ENCODE data around the gene F5.
A peak's percentile ranks its signal among the peaks of the same experiment; 100 is the strongest.

F5 gene

DNA sequence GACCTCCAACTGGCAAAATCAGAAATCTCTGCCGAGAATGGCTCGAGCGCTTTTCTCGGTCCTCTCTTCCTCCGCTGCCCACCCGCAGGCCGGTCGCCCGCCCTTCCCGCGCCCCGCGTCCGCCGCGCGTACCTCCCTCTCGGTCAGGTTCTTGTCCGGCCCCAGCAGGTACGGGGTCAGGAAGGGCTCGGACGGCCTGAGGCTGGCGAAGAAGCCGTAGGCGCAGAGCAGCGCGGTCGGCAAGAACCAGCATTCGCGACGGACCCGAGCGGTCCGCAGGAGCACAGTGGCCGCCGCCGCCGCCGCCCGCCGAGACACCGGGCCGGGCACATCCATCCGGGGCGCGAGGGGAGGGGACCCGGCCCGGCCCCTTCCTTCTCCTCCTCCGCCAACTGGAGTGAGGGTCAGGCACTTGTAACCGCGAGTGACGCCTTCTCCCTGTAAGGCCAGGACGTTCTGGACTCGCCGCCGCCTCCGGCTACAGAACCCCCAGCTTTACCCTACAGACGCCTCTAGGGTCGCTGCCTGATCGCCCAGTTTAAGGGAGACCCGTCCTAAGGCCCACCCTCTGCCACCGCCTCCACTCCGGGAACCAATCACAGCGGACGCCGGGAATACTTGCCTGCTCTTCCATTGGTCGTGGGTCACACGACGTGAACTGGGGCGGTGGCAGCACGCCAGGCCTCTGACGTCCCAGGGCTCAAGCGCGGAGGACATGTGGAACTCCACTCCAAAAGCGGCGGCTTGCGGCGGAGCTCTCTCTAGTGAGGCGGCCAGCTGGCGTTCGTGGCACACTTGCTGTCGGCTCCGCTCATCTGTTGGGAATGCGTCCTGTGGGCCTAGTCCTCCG, 100.6 kb downstream of the F5 start, which contains the start of gene SLC19A2:
Gene SLC19A2 (minus strand): TSS at position 514 of the 850 bp plus-strand sequence. CDS start 178 bp downstream, at position 336.
- Histone ChIP-seq H3K9me3 (ENCODE audit: control insufficient read depth in 1 of 2, low read length in 2 of 2) (no peaks in the 10 kb centered on the region), H3K27ac (ENCODE audit: low read length) (peak within 1 kb of the TSS; percentile 98), H3K27me3 (ENCODE audit: low read depth, low read length) (no peaks in the 10 kb centered on the region), H3K4me1 (ENCODE audit: control insufficient read depth in 1 of 2, insufficient read depth in 2 of 2, low read length in 2 of 2) (peaks cover 6 to 11% of the 10 kb centered on the region in 2 donors), H3K4me3 (ENCODE audit: low read depth in 1 of 2, low read length in 2 of 2) (peak within 1 kb of the TSS; percentile 83 to 86), H3K36me3 (ENCODE audit: control insufficient read depth in 1 of 2, insufficient read depth in 2 of 2, low read length in 2 of 2) (peaks cover 0 to 12% of the 10 kb centered on the region in 2 donors)

DNA sequence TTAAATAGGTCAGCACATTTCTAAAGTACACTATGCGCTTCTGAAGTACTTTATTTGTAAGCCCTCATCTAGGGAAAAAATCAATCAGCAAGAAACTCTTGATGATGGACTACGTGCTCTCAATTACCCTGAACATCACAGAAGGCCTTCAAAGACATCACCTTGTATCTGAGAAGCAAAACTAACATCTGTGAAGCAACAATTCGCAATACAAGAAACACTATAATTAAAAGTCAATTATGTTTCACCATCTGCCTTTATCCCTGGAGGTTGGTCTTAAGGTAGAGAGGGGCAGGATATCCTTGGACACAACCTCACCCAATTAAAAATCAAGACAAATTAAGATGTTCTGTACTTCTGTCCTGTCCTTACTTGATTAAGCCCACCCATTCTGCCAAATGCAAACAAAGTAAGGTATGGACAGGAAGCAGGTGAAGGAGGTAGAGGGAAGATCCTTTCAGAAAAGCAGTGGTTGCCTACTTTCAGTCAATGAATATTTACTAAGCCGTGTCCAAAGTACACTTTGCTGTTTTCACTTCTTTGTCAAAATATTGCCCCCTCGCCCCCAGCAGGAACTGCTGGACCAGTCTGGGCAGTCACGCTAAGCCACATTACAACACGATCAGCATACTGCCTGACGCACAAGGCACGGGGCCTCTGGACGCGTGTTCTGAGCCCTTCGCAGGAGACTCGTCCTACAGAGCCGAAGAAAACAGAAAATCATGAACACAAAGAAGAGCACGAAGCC, 101.4 kb downstream of the F5 start:
- H3K4me1 ChIP-seq (ENCODE audit: control insufficient read depth in 1 of 2, insufficient read depth in 2 of 2, low read length in 2 of 2) = peaks cover 6 to 11% of the 10 kb centered on the region in 2 donors
- no peaks in the 10 kb centered on the region for H3K27me3 ChIP-seq (ENCODE audit: low read depth, low read length)
- peak overlapping the region; percentile 83 to 86 for H3K4me3 ChIP-seq (ENCODE audit: low read depth in 1 of 2, low read length in 2 of 2)

DNA sequence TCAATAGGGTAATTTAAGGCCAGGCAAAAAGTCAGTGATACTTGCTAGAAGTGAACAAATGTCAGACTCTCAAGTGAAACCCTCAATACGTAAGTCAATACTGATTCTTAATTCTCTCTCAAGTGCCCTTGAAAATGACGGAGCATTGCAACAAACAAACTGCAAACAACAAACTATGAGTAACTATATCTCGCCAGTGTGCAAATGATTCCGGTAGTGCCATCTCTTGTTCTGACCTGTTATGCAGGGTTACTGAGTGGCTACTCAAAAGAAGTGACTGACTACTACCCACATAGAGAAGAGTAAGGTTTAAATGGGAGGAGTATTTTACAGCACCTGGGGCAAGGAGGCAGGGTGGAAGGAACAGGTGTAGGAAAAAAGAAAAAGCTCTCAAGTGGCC, 102.2 kb downstream of the F5 start:
- Histone ChIP-seq H3K36me3 (ENCODE audit: control insufficient read depth in 1 of 2, insufficient read depth in 2 of 2, low read length in 2 of 2) (peaks cover 0 to 12% of the 10 kb centered on the region in 2 donors), H3K4me3 (ENCODE audit: low read depth in 1 of 2, low read length in 2 of 2) (peak overlapping the region; percentile 83 to 86), H3K27ac (ENCODE audit: low read length) (peak overlapping the region; percentile 46), H3K27me3 (ENCODE audit: low read depth, low read length) (no peaks in the 10 kb centered on the region), H3K4me1 (ENCODE audit: control insufficient read depth in 1 of 2, insufficient read depth in 2 of 2, low read length in 2 of 2) (peaks cover 6 to 11% of the 10 kb centered on the region in 2 donors), H3K9me3 (ENCODE audit: control insufficient read depth in 1 of 2, low read length in 2 of 2) (no peaks in the 10 kb centered on the region)

More for the DNA sequence above, 101.4 kb downstream of the F5 start:
- peaks cover 0 to 12% of the 10 kb centered on the region in 2 donors for H3K36me3 ChIP-seq (ENCODE audit: control insufficient read depth in 1 of 2, insufficient read depth in 2 of 2, low read length in 2 of 2)
- H3K27ac ChIP-seq (ENCODE audit: low read length) = peak overlapping the region; percentile 94
- no peaks in the 10 kb centered on the region for H3K9me3 ChIP-seq (ENCODE audit: control insufficient read depth in 1 of 2, low read length in 2 of 2)

DNA sequence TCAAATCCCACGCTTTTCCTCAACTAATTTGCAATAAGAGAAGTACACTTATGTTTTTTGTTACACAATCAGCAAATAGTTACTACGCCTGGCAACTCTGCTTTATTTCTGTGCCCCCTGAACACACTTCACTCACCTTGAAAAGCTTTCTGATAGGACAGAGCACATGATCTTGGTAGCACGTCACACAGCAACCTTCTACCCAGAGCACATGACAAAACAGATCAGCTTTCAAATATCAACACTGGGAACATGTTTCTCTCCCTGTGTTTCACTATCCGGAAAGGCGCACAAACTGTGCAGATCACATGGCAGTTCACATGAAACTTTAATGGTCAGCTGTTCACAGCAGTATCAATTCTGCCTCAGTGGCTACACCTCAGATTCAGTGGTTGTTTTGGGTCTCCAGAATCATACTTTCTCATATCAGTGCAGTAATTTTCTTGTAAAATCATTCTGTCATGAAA, 102.7 kb downstream of the F5 start:
- Histone ChIP-seq H3K36me3 (ENCODE audit: control insufficient read depth in 1 of 2, insufficient read depth in 2 of 2, low read length in 2 of 2) (peaks cover 0 to 12% of the 10 kb centered on the region in 2 donors), H3K27me3 (ENCODE audit: low read depth, low read length) (no peaks in the 10 kb centered on the region), H3K9me3 (ENCODE audit: control insufficient read depth in 1 of 2, low read length in 2 of 2) (no peaks in the 10 kb centered on the region), H3K4me1 (ENCODE audit: control insufficient read depth in 1 of 2, insufficient read depth in 2 of 2, low read length in 2 of 2) (peaks cover 6 to 11% of the 10 kb centered on the region in 2 donors), H3K4me3 (ENCODE audit: low read depth in 1 of 2, low read length in 2 of 2) (peak overlapping the region; percentile 83 to 86), H3K27ac (ENCODE audit: low read length) (peak overlapping the region; percentile 46)

DNA sequence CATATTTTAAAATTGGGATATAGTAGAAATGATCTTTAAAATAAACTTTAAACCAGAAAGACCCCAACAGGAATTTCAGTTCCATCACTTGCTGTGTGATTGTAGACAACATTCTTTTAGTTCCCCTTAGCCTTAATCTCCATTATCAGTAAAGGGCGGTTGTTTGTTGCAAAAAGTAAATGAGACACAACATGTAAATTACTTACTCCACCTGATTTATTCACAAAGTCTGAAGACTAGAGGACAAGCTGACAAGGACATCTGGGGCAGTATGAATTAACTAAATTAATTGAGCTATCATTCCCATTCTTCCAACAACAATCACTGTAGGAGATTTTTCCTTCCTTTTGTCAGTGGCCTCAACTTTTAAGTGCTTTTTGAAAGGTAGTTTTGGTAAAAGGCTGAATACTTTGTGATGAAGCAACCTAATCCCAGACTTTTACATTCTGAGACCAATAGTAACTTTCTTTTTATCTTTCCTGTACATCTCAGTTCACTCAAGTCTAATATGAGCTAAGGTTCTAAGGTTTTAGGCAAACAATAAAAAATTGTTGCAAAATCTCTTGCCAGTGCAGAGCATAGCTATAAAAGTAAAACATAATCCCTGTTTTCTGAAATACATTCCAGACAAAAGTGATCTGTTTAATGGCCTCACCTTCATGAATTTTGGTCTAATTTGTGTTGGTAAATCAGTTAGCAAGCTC, 106.8 kb downstream of the F5 start:
- H3K27me3 ChIP-seq (ENCODE audit: low read depth, low read length) = no peaks in the 10 kb centered on the region
- H3K4me1 ChIP-seq (ENCODE audit: control insufficient read depth in 1 of 2, insufficient read depth in 2 of 2, low read length in 2 of 2) = peaks cover 3 to 6% of the 10 kb centered on the region in 2 donors
- H3K9me3 ChIP-seq (ENCODE audit: control insufficient read depth in 1 of 2, low read length in 2 of 2) = no peaks in the 10 kb centered on the region
- no peak overlapping the region for H3K27ac ChIP-seq (ENCODE audit: low read length)
- H3K36me3 ChIP-seq (ENCODE audit: control insufficient read depth in 1 of 2, insufficient read depth in 2 of 2, low read length in 2 of 2) = peaks cover 3 to 6% of the 10 kb centered on the region in 2 donors
- H3K4me3 ChIP-seq (ENCODE audit: low read depth in 1 of 2, low read length in 2 of 2) = no peak overlapping the region

DNA sequence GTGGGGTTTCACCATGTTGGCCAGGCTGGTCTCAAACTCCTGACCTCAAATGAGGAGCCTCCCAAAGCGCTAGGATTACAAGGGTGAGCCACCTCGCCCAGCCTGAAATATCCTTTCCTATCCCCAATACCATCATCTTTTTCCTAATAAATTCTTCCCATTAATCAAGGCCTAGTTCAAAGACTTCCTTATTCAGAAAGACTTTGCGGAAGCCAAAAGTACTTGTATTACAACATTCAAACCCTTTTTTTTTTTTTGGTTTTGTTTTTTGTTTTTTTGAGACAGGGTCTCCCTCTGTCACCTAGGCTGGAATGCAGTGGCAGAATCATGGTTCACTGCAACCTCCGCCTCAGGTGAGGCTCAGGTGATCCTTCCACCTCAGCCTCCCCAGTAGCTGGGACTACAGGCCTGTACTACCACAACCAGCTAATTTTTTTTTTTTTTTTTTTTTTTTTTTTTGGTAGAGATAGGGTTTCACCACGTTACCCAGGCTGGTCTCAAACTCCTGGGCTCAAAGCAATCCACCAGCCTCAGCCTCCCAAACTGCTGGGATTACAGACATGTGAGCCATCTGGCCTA, 108.1 kb downstream of the F5 start:
- no peak overlapping the region for H3K4me3 ChIP-seq (ENCODE audit: low read depth in 1 of 2, low read length in 2 of 2)
- H3K9me3 ChIP-seq (ENCODE audit: control insufficient read depth in 1 of 2, low read length in 2 of 2) = no peaks in the 10 kb centered on the region
- no peaks in the 10 kb centered on the region for H3K4me1 ChIP-seq (ENCODE audit: control insufficient read depth in 1 of 2, insufficient read depth in 2 of 2, low read length in 2 of 2)
- H3K27ac ChIP-seq (ENCODE audit: low read length) = no peak overlapping the region
- H3K27me3 ChIP-seq (ENCODE audit: low read depth, low read length) = no peaks in the 10 kb centered on the region
- peaks cover 3 to 6% of the 10 kb centered on the region in 2 donors for H3K36me3 ChIP-seq (ENCODE audit: control insufficient read depth in 1 of 2, insufficient read depth in 2 of 2, low read length in 2 of 2)

DNA sequence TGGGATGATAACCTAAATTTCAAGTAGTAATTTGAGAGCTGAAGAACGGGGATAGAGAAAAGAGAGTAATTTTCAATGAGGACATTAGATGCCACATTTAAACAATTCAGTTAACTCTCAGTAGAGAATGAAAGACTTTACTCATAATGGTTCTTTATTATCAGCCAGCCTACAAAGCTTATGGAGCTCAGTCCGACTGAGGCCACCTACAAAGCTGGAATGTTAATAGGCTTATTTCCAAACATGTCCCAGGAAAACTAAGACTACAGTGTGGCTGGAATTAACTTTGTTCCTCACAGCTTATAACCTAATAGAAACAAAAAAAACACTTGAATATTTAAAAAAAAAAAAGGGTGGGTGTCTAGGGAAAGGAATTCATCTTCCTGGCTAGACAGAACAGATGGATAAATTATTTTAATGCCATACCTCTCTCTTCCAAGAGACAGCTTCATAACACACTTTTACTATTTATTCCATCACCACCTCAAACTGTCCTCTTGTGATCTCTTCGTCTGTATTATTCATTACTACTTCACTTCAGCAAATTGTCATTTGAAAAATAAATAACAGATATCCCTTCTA, 110.4 kb downstream of the F5 start:
- no peaks in the 10 kb centered on the region for H3K4me1 ChIP-seq (ENCODE audit: control insufficient read depth in 1 of 2, insufficient read depth in 2 of 2, low read length in 2 of 2)
- peaks cover 3 to 6% of the 10 kb centered on the region in 2 donors for H3K36me3 ChIP-seq (ENCODE audit: control insufficient read depth in 1 of 2, insufficient read depth in 2 of 2, low read length in 2 of 2)
- no peaks in the 10 kb centered on the region for H3K9me3 ChIP-seq (ENCODE audit: control insufficient read depth in 1 of 2, low read length in 2 of 2)
- no peaks in the 10 kb centered on the region for H3K27me3 ChIP-seq (ENCODE audit: low read depth, low read length)
- H3K4me3 ChIP-seq (ENCODE audit: low read depth in 1 of 2, low read length in 2 of 2) = no peak overlapping the region
- no peak overlapping the region for H3K27ac ChIP-seq (ENCODE audit: low read length)

DNA sequence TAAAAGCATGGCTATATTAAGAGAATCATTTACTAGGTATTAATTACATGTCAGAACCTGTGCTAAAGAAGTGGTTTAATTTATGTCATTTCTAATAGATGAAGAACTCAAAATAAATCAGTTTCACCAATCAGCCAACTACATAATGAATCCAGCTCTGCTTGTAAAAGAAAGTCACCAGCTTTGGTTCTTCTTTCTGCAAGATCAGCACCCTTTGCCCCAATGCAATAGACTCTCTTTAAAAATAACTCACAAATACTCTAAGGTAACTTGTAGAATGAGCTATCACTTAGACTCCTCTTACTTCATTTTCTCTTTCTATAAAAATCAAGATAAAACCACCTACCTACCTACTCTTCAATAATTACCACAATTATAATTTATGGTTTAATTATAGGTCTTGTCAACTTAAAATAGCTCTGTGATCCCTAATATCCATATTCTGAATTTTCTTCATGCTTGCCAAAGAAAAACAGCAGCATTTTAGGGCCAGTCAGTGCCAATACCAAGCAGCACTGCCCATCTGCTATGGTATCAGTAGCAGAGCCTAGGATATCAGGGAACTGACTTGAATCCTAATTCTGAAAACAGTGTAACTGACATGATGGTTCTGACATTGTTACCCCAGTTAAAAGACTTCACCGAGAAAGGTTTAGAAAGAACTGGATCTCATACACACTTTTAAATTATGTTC, 111.8 kb downstream of the F5 start:
- H3K4me1 ChIP-seq (ENCODE audit: control insufficient read depth in 1 of 2, insufficient read depth in 2 of 2, low read length in 2 of 2) = no peaks in the 10 kb centered on the region
- no peaks in the 10 kb centered on the region for H3K27me3 ChIP-seq (ENCODE audit: low read depth, low read length)
- H3K27ac ChIP-seq (ENCODE audit: low read length) = no peak overlapping the region
- peaks cover 3 to 6% of the 10 kb centered on the region in 2 donors for H3K36me3 ChIP-seq (ENCODE audit: control insufficient read depth in 1 of 2, insufficient read depth in 2 of 2, low read length in 2 of 2)
- no peak overlapping the region for H3K4me3 ChIP-seq (ENCODE audit: low read depth in 1 of 2, low read length in 2 of 2)
- no peaks in the 10 kb centered on the region for H3K9me3 ChIP-seq (ENCODE audit: control insufficient read depth in 1 of 2, low read length in 2 of 2)

DNA sequence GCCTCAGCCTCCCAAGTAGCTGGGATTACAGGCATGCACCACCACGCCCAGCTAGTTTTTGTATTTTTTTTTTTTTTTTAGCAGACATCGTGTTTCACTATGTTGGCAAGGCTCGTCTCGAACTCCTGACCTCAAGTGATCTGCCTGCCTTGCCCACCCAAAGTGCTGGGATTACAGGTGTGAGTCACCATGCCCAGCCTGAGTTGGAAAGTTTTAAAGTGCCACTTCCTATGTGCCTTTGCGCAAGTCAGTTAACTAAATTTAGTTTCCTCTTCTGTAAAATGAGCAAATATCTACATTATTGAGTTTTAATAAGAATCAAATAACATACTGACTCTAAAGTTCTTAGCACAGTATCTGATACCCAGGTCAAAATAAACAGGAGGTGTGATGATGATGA, 112.9 kb downstream of the F5 start:
- no peak overlapping the region for H3K4me3 ChIP-seq (ENCODE audit: low read depth in 1 of 2, low read length in 2 of 2)
- H3K4me1 ChIP-seq (ENCODE audit: control insufficient read depth in 1 of 2, insufficient read depth in 2 of 2, low read length in 2 of 2) = no peaks in the 10 kb centered on the region
- peaks cover 6 to 8% of the 10 kb centered on the region in 2 donors for H3K36me3 ChIP-seq (ENCODE audit: control insufficient read depth in 1 of 2, insufficient read depth in 2 of 2, low read length in 2 of 2)
- H3K9me3 ChIP-seq (ENCODE audit: control insufficient read depth in 1 of 2, low read length in 2 of 2) = no peaks in the 10 kb centered on the region
- no peaks in the 10 kb centered on the region for H3K27me3 ChIP-seq (ENCODE audit: low read depth, low read length)
- no peak overlapping the region for H3K27ac ChIP-seq (ENCODE audit: low read length)

DNA sequence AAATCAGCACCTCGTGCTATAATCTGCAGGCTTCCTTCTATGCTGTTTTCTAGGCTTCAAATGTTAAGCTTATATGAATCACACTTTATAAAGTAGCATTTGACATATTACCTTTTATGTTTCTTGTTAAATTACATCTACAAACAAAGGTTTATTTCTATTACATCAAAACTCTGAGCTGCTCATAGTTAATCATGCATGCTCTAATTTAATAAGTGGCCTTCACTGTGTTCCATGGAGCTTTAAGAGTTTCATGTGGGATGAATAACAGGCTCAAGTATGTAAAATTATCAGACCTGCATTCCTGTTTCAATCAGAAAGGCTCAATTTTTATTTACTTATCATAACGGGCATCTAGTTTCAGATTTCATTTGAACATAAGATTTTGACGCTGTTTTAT, 113.5 kb downstream of the F5 start:
- H3K9me3 ChIP-seq (ENCODE audit: control insufficient read depth in 1 of 2, low read length in 2 of 2) = no peaks in the 10 kb centered on the region
- no peaks in the 10 kb centered on the region for H3K27me3 ChIP-seq (ENCODE audit: low read depth, low read length)
- peaks cover 6 to 11% of the 10 kb centered on the region in 2 donors for H3K36me3 ChIP-seq (ENCODE audit: control insufficient read depth in 1 of 2, insufficient read depth in 2 of 2, low read length in 2 of 2)
- no peak overlapping the region for H3K4me3 ChIP-seq (ENCODE audit: low read depth in 1 of 2, low read length in 2 of 2)
- H3K4me1 ChIP-seq (ENCODE audit: control insufficient read depth in 1 of 2, insufficient read depth in 2 of 2, low read length in 2 of 2) = no peaks in the 10 kb centered on the region
- no peak overlapping the region for H3K27ac ChIP-seq (ENCODE audit: low read length)
